HEK293 (cell line): ENCODE data around the gene ASXL3.

Experiments used
- CTCF ChIA-PET: fragments of 350-600 bp; formaldehyde crosslinking; extraction: SDS; loops from one replicate; lab custom pipeline; 2021; ENCODE audit warnings: antibody characterized with exemption; lab: Yijun Ruan, JAX
- POLR2A ChIA-PET: fragments of 300-600 bp; formaldehyde crosslinking; extraction: SDS; loops from one replicate; lab custom pipeline; 2020; ENCODE audit warnings: antibody characterized with exemption, inconsistent platforms; lab: Yijun Ruan, JAX
- H3K27ac ChIP-seq: fragments of 200-500 bp; sonication (Bioruptor generic); 2 replicates; pipeline ENCODE4 v1.5.1; 2014; ENCODE audit warnings: low read depth, low read length, control low read depth, inconsistent platforms; ENCODE audit errors: extremely low read depth
- H3K36me3 ChIP-seq, 2 experiments: fragments of 200-500 bp in 1 of 2; sonication (Bioruptor generic) in 1 of 2; 1 replicate in 1 of 2; 2 replicates in 1 of 2; pipeline ENCODE4 v1.5.1; 2014 to 2017; ENCODE audit warnings: inconsistent platforms in 2 of 2, low read length in 2 of 2; ENCODE audit not compliant: control insufficient read depth in 2 of 2, insufficient read depth in 1 of 2
- H3K4me1 ChIP-seq: fragments of 200-500 bp; sonication (Bioruptor generic); 2 replicates; pipeline ENCODE4 v1.5.1; 2014; ENCODE audit warnings: mild to moderate bottlenecking, low read length, inconsistent platforms; ENCODE audit not compliant: control insufficient read depth, insufficient read depth
- H3K4me3 ChIP-seq: 2 replicates; pipeline ENCODE4 v1.5.1; 2011; ENCODE audit warnings: low read depth, mild to moderate bottlenecking, control low read depth, low read length, moderate library complexity
- H3K9me3 ChIP-seq: fragments of 200-500 bp; sonication (Bioruptor generic); 2 replicates; pipeline ENCODE4 v1.5.1; 2014; ENCODE audit warnings: low read depth, low read length, inconsistent platforms; ENCODE audit not compliant: control insufficient read depth, insufficient read depth
- BCL11A ChIP-seq: fragments of 450-650 bp; formaldehyde crosslinking; IDR thresholded peaks from 2 replicates; pipeline ENCODE4 v1.5.1; 2016; ENCODE audit warnings: low read depth, missing biosample characterization, missing genetic modification characterization
- BCL11B ChIP-seq: fragments of 450-650 bp; formaldehyde crosslinking; IDR thresholded peaks from 2 replicates; pipeline ENCODE4 v1.5.1; 2016; ENCODE audit warnings: low read depth, missing biosample characterization, missing genetic modification characterization
- KLF7 ChIP-seq: fragments of 450-650 bp; formaldehyde crosslinking; IDR thresholded peaks from 2 replicates; pipeline ENCODE4 v1.5.1; 2016; ENCODE audit warnings: missing biosample characterization, missing genetic modification characterization, borderline replicate concordance
- KLF9 ChIP-seq: fragments of 450-650 bp; formaldehyde crosslinking; IDR thresholded peaks from 2 replicates; pipeline ENCODE4 v1.5.1; 2016; ENCODE audit warnings: missing biosample characterization, missing genetic modification characterization, low read depth
- SCRT1 ChIP-seq: fragments of 450-650 bp; formaldehyde crosslinking; IDR thresholded peaks from 2 replicates; pipeline ENCODE4 v1.5.1; 2016; ENCODE audit warnings: missing biosample characterization, missing genetic modification characterization, borderline replicate concordance
- SCRT2 ChIP-seq: fragments of 450-650 bp; formaldehyde crosslinking; IDR thresholded peaks from 2 replicates; pipeline ENCODE4 v1.5.1; 2016; ENCODE audit warnings: missing biosample characterization, missing genetic modification characterization
- ZBTB21 ChIP-seq: fragments of 450-650 bp; formaldehyde crosslinking; IDR thresholded peaks from 2 replicates; pipeline ENCODE4 v1.5.1; 2017; ENCODE audit warnings: missing biosample characterization, missing genetic modification characterization
- ZFP3 ChIP-seq: fragments of 450-650 bp; formaldehyde crosslinking; IDR thresholded peaks from 2 replicates; pipeline ENCODE4 v1.5.1; 2016; ENCODE audit warnings: low read depth, missing biosample characterization, missing genetic modification characterization
- ZIC2 ChIP-seq: fragments of 450-650 bp; formaldehyde crosslinking; IDR thresholded peaks from 2 replicates; pipeline ENCODE4 v1.5.1; 2016; ENCODE audit warnings: missing biosample characterization, missing genetic modification characterization
- ZNF114 ChIP-seq: fragments of 450-650 bp; formaldehyde crosslinking; IDR thresholded peaks from 2 replicates; pipeline ENCODE4 v1.5.0; 2017; ENCODE audit warnings: missing biosample characterization, missing genetic modification characterization
- ZNF184 ChIP-seq: fragments of 450-650 bp; IDR thresholded peaks from 2 replicates; pipeline ENCODE4 v1.5.1; 2018; ENCODE audit warnings: missing biosample characterization, mild to moderate bottlenecking, missing genetic modification characterization
- ZNF2 ChIP-seq: fragments of 450-650 bp; formaldehyde crosslinking; IDR thresholded peaks from 2 replicates; pipeline ENCODE4 v1.5.1; 2016; ENCODE audit warnings: missing biosample characterization, missing genetic modification characterization
- ZNF202 ChIP-seq: fragments of 450-650 bp; formaldehyde crosslinking; IDR thresholded peaks from 2 replicates; pipeline ENCODE4 v1.5.1; 2016; ENCODE audit warnings: missing biosample characterization, missing genetic modification characterization, borderline replicate concordance
- ZNF274 ChIP-seq, 2 experiments: fragments of 200-500 bp in 1 of 2; fragments of 450-650 bp in 1 of 2; sonication (Bioruptor generic) in 1 of 2; formaldehyde crosslinking in 1 of 2; IDR thresholded peaks; 2 replicates each; pipeline versions ENCODE4 v1.5.1 to v1.6.1; 2014 to 2016; ENCODE audit warnings: borderline replicate concordance in 1 of 2, inconsistent platforms in 1 of 2, low read length in 1 of 2, missing biosample characterization in 1 of 2, missing genetic modification characterization in 1 of 2
- ZNF404 ChIP-seq: fragments of 450-650 bp; formaldehyde crosslinking; IDR thresholded peaks from 2 replicates; pipeline ENCODE4 v1.5.1; 2017; ENCODE audit warnings: missing biosample characterization, missing genetic modification characterization
- ZNF433 ChIP-seq: fragments of 450-650 bp; formaldehyde crosslinking; IDR thresholded peaks from 2 replicates; pipeline ENCODE4 v1.5.1; 2016; ENCODE audit warnings: missing biosample characterization, missing genetic modification characterization, low read depth
- ZNF558 ChIP-seq: fragments of 450-650 bp; formaldehyde crosslinking; IDR thresholded peaks from 2 replicates; pipeline ENCODE4 v1.5.1; 2016; ENCODE audit warnings: missing biosample characterization, missing genetic modification characterization
- ZNF629 ChIP-seq: fragments of 450-650 bp; formaldehyde crosslinking; IDR thresholded peaks from 2 replicates; pipeline ENCODE4 v1.5.1; 2017; ENCODE audit warnings: missing biosample characterization, missing genetic modification characterization
- ZNF76 ChIP-seq: fragments of 450-650 bp; formaldehyde crosslinking; IDR thresholded peaks from 2 replicates; pipeline ENCODE4; 2016; ENCODE audit warnings: low read depth, missing biosample characterization, missing genetic modification characterization, borderline replicate concordance
- TF ChIP-seq, protein P1 (sequence below): fragments of 450-650 bp; formaldehyde crosslinking; IDR thresholded peaks from 2 replicates; pipeline ENCODE4 v1.5.1; 2016; ENCODE audit warnings: missing biosample characterization, missing genetic modification characterization
- TF ChIP-seq, protein P2 (sequence below): fragments of 450-650 bp; formaldehyde crosslinking; IDR thresholded peaks from 2 replicates; pipeline ENCODE4 v1.5.1; 2016; ENCODE audit warnings: missing biosample characterization, missing genetic modification characterization

Gene ASXL3

DNA sequence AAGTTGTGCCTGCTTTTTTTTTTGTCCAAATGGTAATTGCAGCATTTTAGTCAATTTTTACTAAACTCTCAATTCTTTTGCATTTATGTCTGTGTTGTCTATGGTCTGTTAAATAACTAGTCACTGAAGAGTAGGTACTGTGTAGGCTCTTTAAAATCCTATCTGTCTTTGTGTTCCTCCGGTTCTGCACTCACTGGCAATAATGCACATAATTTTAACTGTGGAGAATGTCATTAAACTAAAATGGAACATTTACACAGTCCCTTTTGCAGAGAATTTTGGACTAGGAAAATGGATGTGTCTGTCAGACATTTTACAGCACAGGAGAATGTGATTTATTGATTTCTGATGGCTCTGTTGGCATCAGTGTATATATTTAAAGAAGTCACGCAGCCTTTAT, 116.6 kb downstream of the ASXL3 start (continued):
- TF ChIP-seq, protein P1, sequence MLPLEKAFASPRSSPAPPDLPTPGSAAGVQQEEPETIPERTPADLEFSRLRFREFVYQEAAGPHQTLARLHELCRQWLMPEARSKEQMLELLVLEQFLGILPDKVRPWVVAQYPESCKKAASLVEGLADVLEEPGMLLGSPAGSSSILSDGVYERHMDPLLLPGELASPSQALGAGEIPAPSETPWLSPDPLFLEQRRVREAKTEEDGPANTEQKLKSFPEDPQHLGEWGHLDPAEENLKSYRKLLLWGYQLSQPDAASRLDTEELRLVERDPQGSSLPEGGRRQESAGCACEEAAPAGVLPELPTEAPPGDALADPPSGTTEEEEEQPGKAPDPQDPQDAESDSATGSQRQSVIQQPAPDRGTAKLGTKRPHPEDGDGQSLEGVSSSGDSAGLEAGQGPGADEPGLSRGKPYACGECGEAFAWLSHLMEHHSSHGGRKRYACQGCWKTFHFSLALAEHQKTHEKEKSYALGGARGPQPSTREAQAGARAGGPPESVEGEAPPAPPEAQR, result no peak
- TF ChIP-seq KLF9, result no peak
- TF ChIP-seq ZNF629 (tag by site-specific recombination), result no peak
- no peak for TF ChIP-seq ZNF433 (tag by site-specific recombination)
- TF ChIP-seq ZBTB21 (tag by site-specific recombination), result no peak
- no peak for TF ChIP-seq SCRT2 (tag by site-specific recombination)
- no peak for TF ChIP-seq KLF7 (tag by site-specific recombination)
- TF ChIP-seq ZNF76 (tag by site-specific recombination), result no peak
- TF ChIP-seq ZIC2 (tag by site-specific recombination), result no peak

DNA sequence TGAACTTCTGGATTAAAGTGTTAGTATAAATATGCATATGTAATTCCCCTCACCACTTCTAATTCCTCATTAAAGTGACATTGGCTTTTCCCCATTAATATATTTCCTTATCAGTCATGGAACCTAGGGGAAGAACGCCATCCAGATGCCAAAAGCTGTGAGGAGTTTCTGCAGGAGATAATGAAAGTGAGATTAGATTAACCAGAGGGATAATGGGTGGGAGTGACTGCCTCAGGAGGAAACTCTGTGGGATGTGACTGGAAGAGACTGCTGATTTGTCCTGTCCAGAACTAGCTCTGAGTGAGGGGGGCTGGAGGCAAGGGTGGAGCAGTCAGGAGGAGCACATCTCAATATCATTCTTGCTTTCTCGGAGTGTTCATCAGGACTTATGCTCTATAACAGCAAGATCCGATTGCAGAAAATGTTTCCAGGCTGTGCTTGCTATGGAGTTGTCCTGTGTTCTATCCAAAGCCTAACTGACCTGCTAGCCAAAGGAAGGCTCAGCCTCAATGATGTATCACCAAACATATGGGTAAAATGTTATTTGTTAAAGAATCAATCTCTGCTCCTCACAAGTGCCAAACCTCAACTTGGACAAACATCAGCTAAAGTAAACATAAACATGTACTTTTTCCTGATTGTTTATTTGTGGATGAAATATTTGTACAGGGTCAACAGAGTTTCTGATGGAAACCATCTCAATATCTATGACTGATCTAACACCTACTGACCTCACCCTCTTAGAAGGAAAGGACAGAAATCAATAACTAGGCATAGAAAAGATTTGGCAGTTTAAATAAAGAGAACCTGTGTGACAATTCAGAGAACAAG, 118.5 kb downstream of the ASXL3 start:
- no peak overlapping the region for H3K27ac ChIP-seq
- ChIA-PET POLR2A (no interaction called here), CTCF (interaction anchor here (0.6 to 1.0 kb wide), 2 partner anchors 13 to 62 kb away, joined by 3 read pairs; no protein-coding TSS in a partner anchor)
- no peaks in the 10 kb centered on the region for H3K4me1 ChIP-seq
- H3K36me3 ChIP-seq, result no peaks in the 10 kb centered on the region
- TF ChIP-seq ZNF184 (tag by site-specific recombination), result no peak
- no peak for TF ChIP-seq BCL11B
- TF ChIP-seq ZNF2 (tag by site-specific recombination), result no peak
- no peak for TF ChIP-seq BCL11A (tag by site-specific recombination)
- no peak for TF ChIP-seq SCRT1
- no peak overlapping the region for H3K4me3 ChIP-seq
- no peaks in the 10 kb centered on the region for H3K9me3 ChIP-seq

DNA sequence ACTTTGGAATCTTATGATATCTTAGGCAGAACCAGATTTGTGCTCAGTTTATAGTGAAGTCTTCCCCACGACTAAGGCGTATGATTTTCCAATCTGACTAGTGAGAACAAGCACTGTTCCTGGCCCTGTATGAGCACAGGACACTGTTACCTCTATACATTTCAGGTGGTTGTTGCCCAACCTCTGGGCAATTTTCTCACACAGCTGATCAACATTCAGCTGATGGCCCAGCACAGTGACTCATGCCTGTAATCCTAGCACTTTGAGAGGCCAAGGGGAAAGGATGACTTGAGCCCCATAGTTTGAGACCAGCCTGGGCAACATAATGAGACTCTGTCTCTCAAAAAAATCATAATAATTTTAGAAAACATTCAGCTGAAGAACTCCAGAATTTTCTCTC, 119.5 kb downstream of the ASXL3 start:
- CTCF ChIA-PET, result interaction anchor here (0.7 kb wide), 2 partner anchors 23 to 325 kb away, joined by 3 to 4 read pairs; no protein-coding TSS in a partner anchor
- Histone ChIP-seq H3K4me1 (no peaks in the 10 kb centered on the region), H3K27ac (no peak overlapping the region), H3K9me3 (no peaks in the 10 kb centered on the region), H3K36me3 (no peaks in the 10 kb centered on the region), H3K4me3 (no peak overlapping the region)
- TF ChIP-seq ZNF274 (IDR thresholded peaks at IDR 0.05; ENCODE audit: low read length), result no peak
- no peak for TF ChIP-seq ZNF274 (tag by site-specific recombination; IDR thresholded peaks at IDR 0.05; ENCODE audit: borderline replicate concordance)
- TF ChIP-seq, protein P2, sequence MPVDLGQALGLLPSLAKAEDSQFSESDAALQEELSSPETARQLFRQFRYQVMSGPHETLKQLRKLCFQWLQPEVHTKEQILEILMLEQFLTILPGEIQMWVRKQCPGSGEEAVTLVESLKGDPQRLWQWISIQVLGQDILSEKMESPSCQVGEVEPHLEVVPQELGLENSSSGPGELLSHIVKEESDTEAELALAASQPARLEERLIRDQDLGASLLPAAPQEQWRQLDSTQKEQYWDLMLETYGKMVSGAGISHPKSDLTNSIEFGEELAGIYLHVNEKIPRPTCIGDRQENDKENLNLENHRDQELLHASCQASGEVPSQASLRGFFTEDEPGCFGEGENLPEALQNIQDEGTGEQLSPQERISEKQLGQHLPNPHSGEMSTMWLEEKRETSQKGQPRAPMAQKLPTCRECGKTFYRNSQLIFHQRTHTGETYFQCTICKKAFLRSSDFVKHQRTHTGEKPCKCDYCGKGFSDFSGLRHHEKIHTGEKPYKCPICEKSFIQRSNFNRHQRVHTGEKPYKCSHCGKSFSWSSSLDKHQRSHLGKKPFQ (tag by site-specific recombination), result no peak
- TF ChIP-seq ZNF558 (tag by site-specific recombination), result no peak
- no peak for TF ChIP-seq ZNF114
- TF ChIP-seq ZFP3 (tag by site-specific recombination), result no peak
- TF ChIP-seq ZNF202 (tag by site-specific recombination), result no peak
- no peak for TF ChIP-seq ZNF404 (tag by site-specific recombination)
- POLR2A ChIA-PET, result no interaction called here
